C1 segment of cervical spinal cord (tissue), 14 donors: ENCODE measurements around the gene MYO3B.
"Not testable (repeated sequence)": the region's sequence is repeated elsewhere in the genome, so short reads cannot be mapped to it uniquely, and the experiment has no call there.

Experiments
- DNase-seq, 14 donors: peaks; one replicate each; lab custom pipeline; 2025; lab: John Stamatoyannopoulos, UW

MYO3B gene

GRCh38 chr2:170262806-170263205, 84.9 kb downstream of the MYO3B start:
- DNase-seq, result no peak

- not testable (repeated sequence) for DNase-seq
Measured at GRCh38 chr2:170263728-170264521, 86.0 kb downstream of the MYO3B start.

- no peak for DNase-seq
Measured at GRCh38 chr2:170264522-170264860, 86.5 kb downstream of the MYO3B start.

- DNase-seq, result no peak
Measured at GRCh38 chr2:170264865-170265264, 86.9 kb downstream of the MYO3B start.

- no peak for DNase-seq
Measured at GRCh38 chr2:170265321-170265720, 87.4 kb downstream of the MYO3B start.

GRCh38 chr2:170266358-170266757, 88.4 kb downstream of the MYO3B start:
- no peak for DNase-seq

- DNase-seq, result no peak
Measured at GRCh38 chr2:170267071-170267470, 89.1 kb downstream of the MYO3B start.

- DNase-seq, result no peak
Measured at GRCh38 chr2:170270278-170270864, 92.4 kb downstream of the MYO3B start.

GRCh38 chr2:170271340-170271739, 93.4 kb downstream of the MYO3B start:
- no peak for DNase-seq

GRCh38 chr2:170276056-170276455, 98.1 kb downstream of the MYO3B start:
- DNase-seq, result no peak

- DNase-seq, result no peak
Measured at GRCh38 chr2:170276925-170277629, 99.1 kb downstream of the MYO3B start.

- DNase-seq, result no peak
Measured at GRCh38 chr2:170277951-170278350, 100.0 kb downstream of the MYO3B start.

GRCh38 chr2:170279615-170280014, 101.7 kb downstream of the MYO3B start:
- DNase-seq, result not testable (repeated sequence)

GRCh38 chr2:170282851-170283250, 104.9 kb downstream of the MYO3B start:
- DNase-seq, result no peak

GRCh38 chr2:170284205-170284604, 106.3 kb downstream of the MYO3B start:
- DNase-seq, result no peak

GRCh38 chr2:170288859-170289258, 110.9 kb downstream of the MYO3B start:
- no peak for DNase-seq

GRCh38 chr2:170291474-170291873, 113.5 kb downstream of the MYO3B start:
- no peak for DNase-seq

GRCh38 chr2:170292415-170292814, 114.5 kb downstream of the MYO3B start:
- no peak for DNase-seq

GRCh38 chr2:170297496-170297895, 119.5 kb downstream of the MYO3B start:
- no peak for DNase-seq

GRCh38 chr2:170298115-170298514, 120.2 kb downstream of the MYO3B start:
- no peak for DNase-seq

GRCh38 chr2:170298861-170299429, 121.0 kb downstream of the MYO3B start:
- DNase-seq, result no peak

GRCh38 chr2:170300993-170301392, 123.0 kb downstream of the MYO3B start:
- no peak for DNase-seq
